EL (cell line): ENCODE results near the gene HMX3.

Experiments
- DNase-seq: peaks from one replicate; pipeline ENCODE4 v3.0.0-alpha.2; 2016

HMX3 gene

GRCh38 chr10:123135415-123136141 lies at the start of gene HMX3:
TSS of gene HMX3 (plus strand) at chr10:123135970. CDS start at chr10:123136051, 81 bp downstream.
- peak; percentile 43 for DNase-seq

GRCh38 chr10:123086281-123086680 lies 49.5 kb upstream of the HMX3 start:
- no peak for DNase-seq

GRCh38 chr10:123087348-123087747 lies 48.4 kb upstream of the HMX3 start:
- DNase-seq: no peak

- no peak for DNase-seq
These were observed 48.0 kb upstream of the HMX3 start for GRCh38 chr10:123087786-123088185.

- no peak for DNase-seq
These were observed 42.9 kb upstream of the HMX3 start for GRCh38 chr10:123092635-123093414.

GRCh38 chr10:123093489-123093888 lies 42.3 kb upstream of the HMX3 start:
- no peak for DNase-seq

- no peak for DNase-seq
These were observed 39.3 kb upstream of the HMX3 start for GRCh38 chr10:123096452-123096851.

GRCh38 chr10:123097039-123097438 lies 38.7 kb upstream of the HMX3 start:
- DNase-seq: no peak

- no peak for DNase-seq
These were observed 35.6 kb upstream of the HMX3 start for GRCh38 chr10:123100030-123100762.

GRCh38 chr10:123101872-123102271 lies 33.9 kb upstream of the HMX3 start:
- DNase-seq: no peak

GRCh38 chr10:123102673-123103072 lies 33.1 kb upstream of the HMX3 start:
- no peak for DNase-seq

- no peak for DNase-seq
These were observed 31.8 kb upstream of the HMX3 start for GRCh38 chr10:123103944-123104343.

GRCh38 chr10:123109466-123109865 lies 26.3 kb upstream of the HMX3 start:
- no peak for DNase-seq

- DNase-seq: no peak
These were observed 17.9 kb upstream of the HMX3 start for GRCh38 chr10:123117644-123118417.

- DNase-seq: no peak
These were observed 16.7 kb upstream of the HMX3 start for GRCh38 chr10:123119081-123119480.

GRCh38 chr10:123126246-123126645 lies 9.5 kb upstream of the HMX3 start:
- no peak for DNase-seq

GRCh38 chr10:123129618-123130271 lies 6.0 kb upstream of the HMX3 start:
- no peak for DNase-seq

GRCh38 chr10:123132576-123133477 lies 2.9 kb upstream of the HMX3 start:
- DNase-seq: peak; percentile 79

GRCh38 chr10:123133541-123134342 lies 2.0 kb upstream of the HMX3 start:
- no peak for DNase-seq

GRCh38 chr10:123134343-123134914 lies 1.3 kb upstream of the HMX3 start:
- no peak for DNase-seq
